ACHN (cell line): Measurements from ENCODE around the gene AMACR.
"Not testable (repeated sequence)": the region's sequence is repeated elsewhere in the genome, so short reads cannot be mapped to it uniquely, and the experiment has no call there.

Experiments used
- DNase-seq: peaks from one replicate; pipeline ENCODE4 v3.0.0-alpha.2; 2015
- in situ Hi-C: cut with HindIII; loops from 2 replicates; pipeline ENCODE4 v1.10.0; 2017; ENCODE audit warnings: low sequenced_read_pairs, low pct_ligation_motif_present, low pct_unique_long_range_greater_than_20kb

AMACR gene

DNA sequence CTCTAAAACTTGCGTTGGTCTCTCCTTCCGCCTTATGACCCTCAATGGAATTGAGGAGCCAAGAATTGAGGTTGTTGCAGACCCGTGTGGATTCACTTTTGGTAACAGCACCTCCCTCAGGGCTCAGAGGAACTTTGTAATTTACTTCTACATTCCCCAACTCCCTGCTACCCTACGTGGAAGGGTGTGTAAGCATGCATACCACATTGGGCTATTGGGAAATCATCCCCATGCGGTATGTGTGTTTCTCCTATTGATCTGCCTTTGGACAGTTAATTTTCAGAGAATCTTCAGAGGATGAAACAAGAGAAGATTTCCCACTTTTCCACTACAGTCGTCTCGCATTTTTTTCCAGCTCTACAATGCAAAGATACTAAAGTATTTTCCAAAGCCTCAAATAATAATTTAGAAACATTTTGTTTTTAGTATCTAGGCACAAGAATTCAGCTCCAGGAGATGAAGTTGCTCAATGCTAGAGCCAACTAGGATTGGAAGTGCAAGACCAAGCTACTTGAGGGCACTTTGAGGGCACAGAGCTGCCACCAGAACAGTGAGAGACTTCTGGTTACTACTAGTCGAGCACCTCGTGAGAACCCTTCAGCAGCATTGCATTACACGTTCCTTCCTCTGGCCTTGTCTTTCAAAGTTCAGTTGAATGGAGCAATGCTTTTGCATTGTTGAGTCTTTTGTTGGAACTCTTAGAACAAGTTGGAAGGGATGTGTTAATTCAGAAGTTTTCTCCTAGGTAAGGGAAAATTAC lies 31.7 kb upstream of the AMACR start:
- in situ Hi-C loops, result no loop called here
- DNase-seq, result no peak

DNA sequence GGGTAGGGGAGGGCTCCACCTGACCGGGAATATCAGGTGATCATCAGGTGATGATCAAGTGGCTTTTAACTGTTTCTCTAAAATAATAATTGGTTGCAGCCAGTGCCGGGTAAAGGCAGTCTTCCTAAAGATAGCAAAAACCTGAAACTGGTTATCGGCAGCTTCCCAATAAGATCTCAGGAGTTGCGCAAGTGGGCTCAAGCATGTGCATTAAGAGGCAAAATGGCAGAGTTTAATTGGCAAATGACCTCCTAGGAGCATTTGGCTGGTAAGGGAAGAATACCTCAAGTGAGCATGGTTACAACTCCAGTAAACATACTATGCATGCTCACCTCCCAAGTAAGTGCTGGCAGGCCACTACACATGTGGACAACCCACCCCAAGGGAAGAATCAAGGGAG lies 31.0 kb upstream of the AMACR start:
- in situ Hi-C loops, result no loop called here
- no peak for DNase-seq

DNA sequence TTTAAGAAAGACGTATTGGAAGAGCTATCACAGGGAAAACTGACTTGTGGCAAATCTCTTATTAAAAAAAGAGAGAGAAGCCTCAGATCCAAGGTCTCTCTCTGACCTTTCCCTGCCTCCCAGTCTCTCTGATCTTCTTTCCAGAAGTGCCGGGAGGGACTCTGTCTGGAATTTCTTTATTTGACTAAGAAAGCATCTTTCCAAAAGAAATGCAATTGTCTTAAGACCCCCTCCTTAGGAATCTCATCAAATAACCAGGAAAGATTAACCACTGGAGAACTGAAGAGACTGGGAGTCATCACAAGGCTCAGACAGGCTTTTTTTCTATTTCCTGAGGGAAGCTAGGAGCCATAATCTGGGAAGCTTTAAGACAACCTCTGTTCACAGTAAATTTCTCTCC lies 30.5 kb upstream of the AMACR start:
- no peak for DNase-seq
- in situ Hi-C loops, result no loop called here

DNA sequence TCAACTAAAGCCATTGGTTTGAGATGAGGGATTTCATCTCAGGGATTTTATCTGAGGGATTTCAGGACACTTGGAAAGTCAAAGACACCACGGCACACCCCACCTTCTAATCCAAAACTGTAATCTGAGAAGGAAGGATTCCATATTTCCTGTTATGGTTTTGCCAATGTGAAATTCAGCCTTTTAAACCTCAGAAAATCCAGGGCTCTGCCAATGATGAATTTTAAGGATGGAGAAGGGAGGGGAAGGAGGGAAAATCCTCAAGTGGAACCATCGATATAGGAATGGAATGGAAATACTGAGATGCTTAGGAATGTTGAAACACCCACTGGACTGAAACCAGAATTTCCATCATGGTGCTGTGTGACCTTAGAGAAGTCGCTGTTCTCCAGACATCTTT lies 29.9 kb upstream of the AMACR start:
- DNase-seq, result no peak
- in situ Hi-C loops, result no loop called here

DNA sequence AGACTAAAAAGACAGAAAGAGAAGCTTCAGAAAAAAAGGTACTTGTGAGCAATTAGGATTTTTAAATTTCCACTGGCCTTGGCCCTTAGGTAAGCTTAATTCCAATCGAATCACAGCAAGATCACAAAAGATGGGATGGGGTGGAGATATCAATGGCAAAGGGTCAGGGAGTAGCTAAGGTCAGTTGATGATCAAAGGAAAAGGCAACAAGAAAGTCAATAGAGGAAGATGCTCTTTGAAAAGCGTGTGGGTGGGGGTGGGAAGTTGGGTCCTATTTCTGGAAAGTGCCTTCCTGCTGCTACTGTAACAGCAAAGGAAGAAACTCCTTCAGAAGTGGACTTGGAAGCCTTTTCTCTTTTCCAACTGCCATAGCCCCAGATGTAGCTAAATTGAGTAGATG lies 27.9 kb upstream of the AMACR start:
- in situ Hi-C loops, result no loop called here
- DNase-seq, result no peak

DNA sequence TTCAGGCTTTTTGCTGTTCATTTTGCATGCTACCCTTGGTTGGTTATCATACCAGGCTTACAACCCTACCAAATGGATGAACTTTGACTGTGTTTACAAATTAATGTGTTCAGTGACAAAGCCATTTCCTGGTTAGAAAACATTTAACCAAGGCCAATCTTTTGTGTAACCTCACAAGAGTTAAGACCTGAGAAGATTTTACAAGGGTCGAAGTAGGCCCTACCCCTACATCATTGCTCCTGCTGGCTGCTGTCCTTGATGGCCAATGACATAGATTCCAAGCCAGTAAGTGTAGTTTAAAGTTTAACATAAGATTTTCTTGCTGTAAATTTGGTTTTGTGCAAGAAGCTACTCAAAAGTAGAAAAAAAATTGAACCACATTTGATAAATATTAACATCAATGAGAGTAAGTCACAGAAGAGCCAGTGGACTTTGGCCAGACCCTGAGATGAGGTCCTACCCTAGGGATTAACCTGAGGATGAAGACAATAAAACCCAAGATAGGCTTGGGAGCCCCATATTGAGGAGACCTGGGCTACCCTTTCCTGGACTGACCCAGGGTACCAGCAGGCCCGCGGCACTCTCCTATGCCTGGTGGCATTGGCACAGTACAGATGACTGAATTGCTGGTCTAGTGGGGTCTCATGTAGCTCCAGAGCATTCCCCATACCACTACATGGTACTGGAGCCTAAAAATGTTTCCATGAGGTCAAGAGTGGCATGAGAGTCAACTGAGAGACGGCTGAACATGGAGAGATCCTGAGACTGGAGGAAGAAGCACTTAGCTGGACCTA lies 26.9 kb upstream of the AMACR start:
- DNase-seq, result peak; percentile 44
- in situ Hi-C loops, result no loop called here

DNA sequence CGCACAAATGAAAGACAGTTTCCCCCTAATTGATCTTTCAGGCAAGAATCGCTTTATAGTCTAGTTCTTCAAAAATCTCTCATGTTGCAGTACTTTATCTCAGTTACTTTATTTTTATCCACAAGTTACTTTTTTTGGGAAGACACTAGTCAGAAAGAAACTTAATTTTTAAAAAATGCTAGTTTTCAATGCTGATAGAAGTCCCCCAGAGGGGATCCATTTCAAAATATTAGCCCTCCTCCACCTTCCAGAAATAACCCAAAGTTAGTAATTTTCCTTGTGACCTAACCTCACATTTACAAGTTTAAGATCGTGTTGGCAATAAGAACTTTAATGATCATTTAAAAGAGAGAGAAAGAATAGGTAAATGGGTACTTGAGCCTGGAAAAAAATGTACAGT lies 24.1 kb upstream of the AMACR start:
- in situ Hi-C loops, result no loop called here
- DNase-seq, result no peak

DNA sequence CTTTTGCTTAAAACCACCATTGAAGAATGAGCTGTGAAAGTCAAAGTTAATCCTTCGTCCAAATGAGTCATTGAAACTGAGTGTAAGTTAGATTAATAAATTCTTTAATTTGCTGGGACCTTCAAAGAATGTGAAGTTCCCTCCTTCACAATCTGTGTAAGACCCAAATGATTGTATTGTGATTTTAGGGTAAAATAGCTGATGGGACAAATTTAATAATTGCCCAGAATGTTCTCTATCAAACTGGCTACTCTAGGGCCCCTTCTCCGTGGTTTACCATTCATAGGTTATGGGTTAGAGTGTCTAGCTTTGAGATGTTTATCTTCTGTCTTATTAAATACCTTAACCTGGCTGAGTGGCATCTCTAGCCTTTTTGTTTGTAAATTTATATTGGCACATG lies 23.3 kb upstream of the AMACR start:
- no peak for DNase-seq
- in situ Hi-C loops, result no loop called here

DNA sequence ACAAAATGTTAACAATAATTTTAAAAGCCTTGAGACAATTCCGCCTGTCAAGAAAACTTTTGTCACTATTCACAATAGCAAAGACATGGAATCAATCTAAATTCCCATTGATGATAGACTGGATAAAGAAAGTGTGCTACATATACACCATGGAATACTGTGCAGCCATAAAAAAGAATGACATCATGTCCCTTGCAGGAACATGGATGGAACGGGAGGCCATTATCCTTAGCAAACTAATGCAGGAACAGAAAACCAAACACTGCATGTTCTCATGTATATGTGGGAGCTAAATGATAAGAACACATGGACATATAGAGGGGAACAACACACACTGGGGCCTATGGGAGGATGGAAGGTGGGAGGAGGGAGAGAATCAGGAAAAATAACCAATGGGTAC lies 22.7 kb upstream of the AMACR start:
- in situ Hi-C loops, DNase-seq: not testable (repeated sequence)

DNA sequence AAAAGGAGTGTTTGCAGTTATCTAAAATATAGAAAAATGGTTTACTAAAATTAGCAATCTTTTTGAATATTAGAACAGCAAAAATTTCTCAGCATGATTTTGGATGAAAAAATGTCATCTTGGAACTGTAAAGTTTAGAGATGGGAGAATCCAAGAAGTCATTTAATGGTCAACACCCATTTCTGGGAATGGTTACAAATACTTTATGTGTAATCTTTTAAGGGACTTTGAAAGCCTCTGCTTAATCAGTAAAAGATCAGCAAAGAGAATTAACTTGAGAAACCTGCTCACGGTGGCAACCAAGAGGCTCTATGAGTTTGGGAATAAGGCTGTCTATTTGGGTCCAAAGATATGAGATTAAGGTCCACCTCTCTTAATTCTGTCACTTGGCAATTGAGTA lies 22.2 kb upstream of the AMACR start:
- in situ Hi-C loops, result no loop called here

DNA sequence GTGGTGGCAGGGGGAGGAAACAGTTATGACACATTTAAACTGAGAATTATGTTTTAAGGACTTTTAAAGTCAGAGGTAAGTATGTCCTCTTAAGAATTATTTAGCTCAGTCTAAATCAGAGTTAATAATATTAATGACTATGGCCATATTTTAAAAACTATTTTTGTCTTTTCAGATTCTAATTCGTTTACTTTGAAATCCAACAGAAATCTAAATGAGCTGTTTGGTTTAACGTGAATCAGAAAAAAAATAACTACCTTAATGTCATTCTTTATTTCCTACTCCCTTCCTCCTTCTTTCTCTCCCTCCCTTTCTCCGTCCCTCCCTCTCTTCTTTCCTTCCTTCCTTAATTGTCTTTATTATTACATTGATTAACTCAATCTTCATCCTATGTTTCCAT lies 20.5 kb upstream of the AMACR start:
- DNase-seq, result no peak
- in situ Hi-C loops, result no loop called here

More for the DNA sequence above, 22.2 kb upstream of the AMACR start:
- DNase-seq, result peak; percentile 41

DNA sequence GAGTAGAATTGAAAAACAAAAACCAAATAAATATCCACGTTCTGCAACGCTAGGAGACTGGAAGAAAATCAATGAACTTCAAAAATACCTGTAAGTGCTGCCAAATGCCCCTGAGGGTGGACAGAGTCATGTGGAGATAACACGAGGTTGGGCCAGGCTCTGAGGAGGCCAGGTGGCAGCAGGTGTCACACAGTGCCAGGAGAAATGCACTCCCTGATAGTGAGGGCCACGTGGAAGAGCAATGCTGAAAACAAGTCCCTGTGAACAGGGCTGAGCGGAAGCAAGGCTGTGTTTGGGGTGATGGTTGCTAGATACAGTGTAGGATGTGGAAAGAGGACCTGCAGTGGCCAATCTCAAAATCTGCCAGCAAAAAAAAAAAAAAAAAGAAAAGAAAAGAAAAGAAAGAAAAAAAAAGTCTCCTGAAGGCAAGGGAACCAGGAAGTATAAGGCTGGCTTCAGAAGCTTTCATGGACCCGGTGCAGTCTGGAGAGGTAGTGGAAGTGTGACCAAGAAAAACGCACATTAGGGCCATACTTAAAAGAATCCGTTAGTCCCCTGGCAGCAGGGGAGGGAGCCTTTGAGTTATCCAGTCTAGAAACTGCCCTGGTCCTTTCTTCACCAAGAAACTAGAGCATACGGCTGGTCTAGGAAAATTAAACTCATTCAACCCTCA lies 18.4 kb upstream of the AMACR start:
- in situ Hi-C loops, result no loop called here
- DNase-seq, result no peak

DNA sequence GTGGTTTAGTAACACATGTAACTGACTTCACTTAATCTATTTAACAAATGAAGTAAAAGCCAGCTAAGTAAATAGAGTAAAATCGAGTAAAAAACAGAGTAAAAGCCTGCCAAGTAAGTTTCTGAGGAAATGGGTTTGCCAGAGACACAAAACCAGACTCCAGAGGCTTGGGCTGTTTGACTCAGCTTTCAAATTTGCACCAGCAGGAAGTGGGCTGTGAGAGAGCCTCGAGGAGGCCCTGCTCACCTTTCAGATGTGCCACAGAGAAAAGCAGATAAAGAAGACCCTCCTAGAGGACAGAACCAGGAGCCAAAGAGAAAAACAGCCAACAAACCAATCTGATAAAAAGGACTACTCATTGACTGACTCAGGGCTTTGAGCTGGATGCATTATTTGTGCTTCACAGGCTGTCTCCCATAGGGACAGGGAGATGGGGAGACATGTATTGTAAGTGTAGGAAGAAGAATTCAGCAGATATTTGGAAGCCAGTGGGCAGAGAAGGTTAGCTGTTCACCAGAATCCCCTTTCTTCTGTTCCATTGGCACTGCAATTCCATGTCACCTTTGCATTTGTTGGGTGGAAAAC lies 14.4 kb upstream of the AMACR start:
- DNase-seq, result no peak
- in situ Hi-C loops, result no loop called here

DNA sequence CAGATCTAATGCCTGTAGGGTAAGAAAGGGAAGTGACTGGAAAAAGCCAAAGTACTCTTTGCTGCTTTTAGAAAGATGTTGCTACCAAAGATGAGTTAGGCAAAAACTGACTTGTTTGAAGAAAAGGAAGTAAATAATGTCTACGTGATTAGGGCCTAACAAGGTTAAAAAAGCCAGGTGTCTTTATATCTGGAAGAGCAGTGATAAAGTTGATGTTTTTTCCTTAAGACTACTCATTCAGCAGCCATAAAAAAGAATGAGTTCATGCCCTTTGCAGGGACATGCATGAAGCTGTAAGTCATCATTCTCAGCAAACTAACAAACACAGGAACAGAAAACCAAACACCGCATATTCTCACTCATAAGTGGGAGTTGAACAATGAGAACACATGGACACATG lies 13.5 kb upstream of the AMACR start:
- no peak for DNase-seq
- in situ Hi-C loops, result no loop called here

DNA sequence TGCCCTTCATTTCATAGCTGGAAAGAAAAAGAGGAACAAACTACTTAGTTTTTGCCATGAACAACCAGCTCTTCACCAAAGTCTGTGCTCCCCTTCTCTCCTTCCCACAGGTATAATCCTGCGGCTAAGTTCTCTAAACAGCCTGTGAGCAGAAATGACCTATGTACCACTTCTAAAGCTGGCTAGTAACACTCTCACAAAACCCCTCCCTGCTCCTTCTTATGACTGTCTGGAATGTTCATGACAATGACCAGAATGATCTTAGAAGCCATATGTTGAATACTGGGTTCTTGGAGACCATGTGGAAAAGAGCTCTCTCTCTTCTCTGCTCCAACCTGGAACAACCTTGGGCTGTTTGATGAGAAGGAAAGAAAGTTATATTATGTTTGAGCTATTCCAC lies 12.9 kb upstream of the AMACR start:
- in situ Hi-C loops, result no loop called here
- no peak for DNase-seq

DNA sequence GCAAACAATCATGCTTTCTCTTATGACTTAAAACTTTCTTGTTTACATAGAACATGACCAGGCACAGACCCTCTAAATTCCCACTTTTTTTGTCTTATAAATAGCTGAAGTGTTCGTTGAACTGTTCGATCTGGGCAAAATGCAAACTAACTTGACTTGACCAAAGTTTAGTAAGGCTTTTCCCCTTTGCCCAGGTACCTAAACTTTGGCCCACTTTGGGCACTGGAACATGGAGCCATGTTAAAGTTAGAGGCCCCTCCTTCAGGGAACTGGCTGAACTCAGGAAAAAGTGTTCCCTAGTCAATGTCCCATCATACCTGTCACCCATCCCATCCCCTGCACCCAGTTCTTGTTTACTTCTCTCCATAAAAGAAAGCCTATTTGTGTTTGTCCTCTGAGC lies 9.4 kb upstream of the AMACR start:
- in situ Hi-C loops, result no loop called here
- no peak for DNase-seq

DNA sequence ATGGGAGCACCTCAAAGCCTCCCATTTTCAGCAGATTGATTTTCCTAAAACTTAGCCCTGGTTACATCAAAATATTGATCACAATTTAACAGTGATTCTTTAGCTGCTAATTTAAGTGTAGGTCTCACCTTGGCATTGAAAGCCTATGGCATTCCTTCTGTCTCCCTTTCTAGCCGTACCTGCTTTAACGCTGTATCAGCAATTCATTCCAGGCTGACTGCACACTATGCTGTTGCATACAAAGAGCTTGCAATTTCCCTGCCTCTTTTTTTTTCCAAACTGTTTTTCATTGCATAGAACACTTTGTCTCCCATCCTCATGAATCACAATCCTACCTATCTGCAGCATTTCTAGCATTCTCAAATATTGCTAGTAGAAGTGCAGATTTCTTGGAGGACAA lies 8.9 kb upstream of the AMACR start:
- no peak for DNase-seq
- in situ Hi-C loops, result no loop called here

DNA sequence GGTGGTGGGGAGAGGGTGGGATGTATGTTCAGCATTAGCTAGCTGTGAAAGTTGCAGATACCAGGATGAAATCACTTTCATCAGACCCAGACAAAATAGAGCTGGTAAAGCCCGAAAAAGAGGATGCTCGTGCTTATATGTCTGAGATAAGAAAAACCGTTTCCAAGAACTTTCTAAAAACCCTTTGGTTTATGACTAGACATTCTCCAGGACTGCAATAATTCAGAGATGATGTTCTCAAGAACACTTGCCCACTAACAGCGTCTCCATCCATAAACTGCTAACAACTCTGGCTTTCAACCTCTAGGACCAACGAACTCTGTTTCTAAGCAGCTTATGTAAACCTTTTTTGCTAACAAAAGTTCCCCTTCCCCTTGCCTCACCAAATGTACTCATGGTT lies 8.4 kb upstream of the AMACR start:
- DNase-seq, result no peak
- in situ Hi-C loops, result no loop called here

DNA sequence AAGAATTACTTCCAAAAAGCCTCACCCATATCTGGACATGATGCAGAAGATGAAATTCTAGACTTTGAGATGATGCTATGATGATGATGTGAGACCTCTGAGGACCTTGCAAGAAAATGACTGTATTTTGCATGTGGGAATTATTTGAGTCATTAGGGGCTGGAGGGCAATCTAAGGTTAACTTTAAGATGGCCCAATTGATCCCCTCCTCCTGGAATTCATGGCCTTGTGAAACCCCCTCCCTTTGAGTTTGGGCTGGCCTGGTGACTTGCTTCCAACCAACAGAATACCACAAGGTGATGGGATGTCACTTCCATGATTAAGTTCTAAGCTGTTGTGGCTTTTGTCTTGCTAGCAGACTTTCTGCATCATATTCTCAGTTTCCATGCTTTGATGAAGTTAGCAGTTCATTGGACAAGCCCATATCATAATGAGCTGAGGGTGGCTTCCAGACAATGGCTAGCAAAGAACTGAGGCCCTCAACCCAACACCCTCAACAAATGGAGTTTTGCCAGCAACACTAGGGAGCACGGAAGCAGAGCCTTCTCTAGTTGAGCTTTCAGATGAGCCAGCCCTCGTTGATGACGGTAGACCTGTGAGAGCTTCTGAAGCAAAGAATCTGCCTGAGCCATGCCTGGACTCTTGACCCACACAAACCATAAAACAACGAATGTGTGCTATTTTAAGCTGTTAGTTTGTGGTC lies 7.4 kb upstream of the AMACR start:
- in situ Hi-C loops, result no loop called here

More for the DNA sequence above, 7.4 kb upstream of the AMACR start:
- no peak for DNase-seq
